DND-41 (cell line): ENCODE data around the gene DNM3.

Experiments
- EZH2 ChIP-seq: IDR thresholded peaks from 3 replicates; pipeline ENCODE4 v1.6.1; 2012; ENCODE audit warnings: borderline replicate concordance, low read depth, mild to moderate bottlenecking, moderate library complexity, low read length, inconsistent platforms; ENCODE audit not compliant: severe bottlenecking
- TF ChIP-seq, protein P1 (sequence below): IDR thresholded peaks from 2 replicates; pipeline ENCODE4 v1.5.1; 2012; ENCODE audit warnings: borderline replicate concordance, low read length, moderate library complexity, mild to moderate bottlenecking; ENCODE audit not compliant: poor library complexity, severe bottlenecking; ENCODE audit errors: extremely low read depth

DNA sequence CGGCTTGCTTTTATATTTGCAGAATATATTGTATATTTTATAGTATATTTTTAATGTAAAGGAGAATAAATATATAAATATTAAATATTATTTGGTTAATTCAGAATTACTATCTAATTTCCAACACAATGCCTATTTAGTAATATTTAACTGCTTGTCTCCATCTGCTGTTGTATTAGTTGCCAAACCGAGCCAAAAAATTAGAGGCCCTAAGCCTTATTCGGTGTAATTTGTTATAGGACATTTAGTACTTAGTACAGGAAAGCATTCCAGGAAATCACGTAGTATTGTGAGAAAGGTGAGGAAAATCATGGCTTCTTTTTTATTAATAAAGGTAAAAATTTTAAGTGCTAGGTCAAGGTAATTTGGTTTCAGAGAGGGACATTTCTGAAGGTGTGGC is 93.8 kb downstream of the DNM3 start:
- TF ChIP-seq EZH2, result no peak
- TF ChIP-seq, protein P1, sequence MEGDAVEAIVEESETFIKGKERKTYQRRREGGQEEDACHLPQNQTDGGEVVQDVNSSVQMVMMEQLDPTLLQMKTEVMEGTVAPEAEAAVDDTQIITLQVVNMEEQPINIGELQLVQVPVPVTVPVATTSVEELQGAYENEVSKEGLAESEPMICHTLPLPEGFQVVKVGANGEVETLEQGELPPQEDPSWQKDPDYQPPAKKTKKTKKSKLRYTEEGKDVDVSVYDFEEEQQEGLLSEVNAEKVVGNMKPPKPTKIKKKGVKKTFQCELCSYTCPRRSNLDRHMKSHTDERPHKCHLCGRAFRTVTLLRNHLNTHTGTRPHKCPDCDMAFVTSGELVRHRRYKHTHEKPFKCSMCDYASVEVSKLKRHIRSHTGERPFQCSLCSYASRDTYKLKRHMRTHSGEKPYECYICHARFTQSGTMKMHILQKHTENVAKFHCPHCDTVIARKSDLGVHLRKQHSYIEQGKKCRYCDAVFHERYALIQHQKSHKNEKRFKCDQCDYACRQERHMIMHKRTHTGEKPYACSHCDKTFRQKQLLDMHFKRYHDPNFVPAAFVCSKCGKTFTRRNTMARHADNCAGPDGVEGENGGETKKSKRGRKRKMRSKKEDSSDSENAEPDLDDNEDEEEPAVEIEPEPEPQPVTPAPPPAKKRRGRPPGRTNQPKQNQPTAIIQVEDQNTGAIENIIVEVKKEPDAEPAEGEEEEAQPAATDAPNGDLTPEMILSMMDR, result no peak
